ENCODE data around the gene DAZAP1.

DNA sequence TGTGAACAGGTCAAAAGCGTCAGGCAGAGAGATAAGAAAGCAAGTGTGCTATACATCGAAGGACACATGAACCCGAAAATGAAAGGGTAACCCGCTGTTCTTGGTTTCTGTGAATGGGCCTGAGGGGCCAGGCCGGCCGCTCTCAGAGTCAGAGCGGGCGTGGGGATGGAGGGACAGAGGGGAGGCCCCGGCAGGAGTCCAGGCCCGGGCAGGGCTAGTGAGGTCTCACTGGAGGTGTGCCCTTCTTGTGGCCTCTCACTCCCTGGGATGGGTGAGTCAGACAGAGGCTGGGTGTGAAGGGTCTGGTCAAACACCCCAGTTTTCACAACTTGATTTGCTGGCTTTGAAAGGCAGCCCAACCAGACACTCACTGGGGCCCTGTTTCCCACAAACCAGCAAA, 41.1 kb upstream of the DAZAP1 start:
- TF ChIP-seq EP300 (IDR thresholded peaks at IDR 0.05) (no peak), POLR2A (IDR thresholded peaks at IDR 0.05) (no peak)
- TF ChIP-seq, protein P1, sequence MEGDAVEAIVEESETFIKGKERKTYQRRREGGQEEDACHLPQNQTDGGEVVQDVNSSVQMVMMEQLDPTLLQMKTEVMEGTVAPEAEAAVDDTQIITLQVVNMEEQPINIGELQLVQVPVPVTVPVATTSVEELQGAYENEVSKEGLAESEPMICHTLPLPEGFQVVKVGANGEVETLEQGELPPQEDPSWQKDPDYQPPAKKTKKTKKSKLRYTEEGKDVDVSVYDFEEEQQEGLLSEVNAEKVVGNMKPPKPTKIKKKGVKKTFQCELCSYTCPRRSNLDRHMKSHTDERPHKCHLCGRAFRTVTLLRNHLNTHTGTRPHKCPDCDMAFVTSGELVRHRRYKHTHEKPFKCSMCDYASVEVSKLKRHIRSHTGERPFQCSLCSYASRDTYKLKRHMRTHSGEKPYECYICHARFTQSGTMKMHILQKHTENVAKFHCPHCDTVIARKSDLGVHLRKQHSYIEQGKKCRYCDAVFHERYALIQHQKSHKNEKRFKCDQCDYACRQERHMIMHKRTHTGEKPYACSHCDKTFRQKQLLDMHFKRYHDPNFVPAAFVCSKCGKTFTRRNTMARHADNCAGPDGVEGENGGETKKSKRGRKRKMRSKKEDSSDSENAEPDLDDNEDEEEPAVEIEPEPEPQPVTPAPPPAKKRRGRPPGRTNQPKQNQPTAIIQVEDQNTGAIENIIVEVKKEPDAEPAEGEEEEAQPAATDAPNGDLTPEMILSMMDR (IDR thresholded peaks at IDR 0.05), result no peak

Data from gastroesophageal sphincter (tissue), 3 donors.